Loucy (cell line): ENCODE measurements around the gene XAB2.

ENCODE experiments used
- CTCF ChIP-seq: fragments of 200-600 bp; sonication (generic); conservative IDR thresholded peaks from 2 replicates; pipeline ENCODE4 v1.5.1; 2014; ENCODE audit warnings: mild to moderate bottlenecking, antibody characterized with exemption, low read length
- EZH2phosphoT487 ChIP-seq: fragments of 200-600 bp; IDR thresholded peaks from 2 replicates; pipeline ENCODE4 v1.6.1; 2018; ENCODE audit warnings: antibody characterized with exemption, mild to moderate bottlenecking, moderate library complexity, borderline replicate concordance

- TF ChIP-seq CTCF, result no peak
- no peak for TF ChIP-seq EZH2phosphoT487
Observed at GRCh38 chr19:7657131-7657751, 27.9 kb upstream of the XAB2 start.
